ENCODE results near the gene CAMTA1.

CAMTA1 gene

DNA sequence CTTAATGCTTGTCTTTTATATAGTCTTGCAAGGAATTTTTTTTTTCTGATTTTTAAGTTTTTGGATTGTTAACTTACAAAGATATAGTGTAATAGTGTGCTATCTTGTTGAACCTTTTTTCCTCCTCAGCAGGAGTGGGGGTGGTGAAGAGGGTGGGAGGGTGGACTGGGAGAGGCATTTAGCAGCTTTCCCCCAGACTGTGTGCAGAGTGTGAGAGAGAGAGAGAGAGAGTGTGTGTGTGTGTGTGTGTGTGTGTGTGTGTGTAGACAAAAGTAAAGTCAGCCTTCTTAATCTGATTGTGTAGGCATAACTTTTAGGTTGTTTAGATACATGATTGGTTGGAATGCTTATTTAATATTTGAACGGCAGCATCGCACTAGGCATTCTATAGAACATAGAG lies 4.9 kb downstream of the CAMTA1 start:
- no peak for FAIRE-seq

DNA sequence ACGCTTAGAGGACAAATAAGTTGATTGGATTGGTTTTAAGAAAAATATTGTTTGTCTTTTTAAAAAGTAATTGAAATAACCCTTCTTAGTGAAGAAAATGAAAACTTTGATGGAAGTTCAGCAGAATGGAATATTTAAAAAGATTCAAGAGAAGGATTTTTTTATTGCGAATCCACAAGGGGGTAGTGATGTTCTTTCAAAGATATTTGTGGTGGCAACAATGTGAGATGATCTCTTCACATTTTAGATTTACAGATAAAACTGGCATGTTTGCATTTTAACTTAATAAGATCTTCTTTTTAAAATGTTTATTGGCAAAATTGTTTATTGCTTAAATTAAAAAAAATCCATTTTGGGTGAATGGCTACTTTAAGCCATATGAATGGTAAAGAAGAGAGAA lies 8.9 kb downstream of the CAMTA1 start:
- DNase-seq (ENCODE audit: insufficient read length, low spot score) (no peak), FAIRE-seq (no peak)
- TF ChIP-seq, protein P1, sequence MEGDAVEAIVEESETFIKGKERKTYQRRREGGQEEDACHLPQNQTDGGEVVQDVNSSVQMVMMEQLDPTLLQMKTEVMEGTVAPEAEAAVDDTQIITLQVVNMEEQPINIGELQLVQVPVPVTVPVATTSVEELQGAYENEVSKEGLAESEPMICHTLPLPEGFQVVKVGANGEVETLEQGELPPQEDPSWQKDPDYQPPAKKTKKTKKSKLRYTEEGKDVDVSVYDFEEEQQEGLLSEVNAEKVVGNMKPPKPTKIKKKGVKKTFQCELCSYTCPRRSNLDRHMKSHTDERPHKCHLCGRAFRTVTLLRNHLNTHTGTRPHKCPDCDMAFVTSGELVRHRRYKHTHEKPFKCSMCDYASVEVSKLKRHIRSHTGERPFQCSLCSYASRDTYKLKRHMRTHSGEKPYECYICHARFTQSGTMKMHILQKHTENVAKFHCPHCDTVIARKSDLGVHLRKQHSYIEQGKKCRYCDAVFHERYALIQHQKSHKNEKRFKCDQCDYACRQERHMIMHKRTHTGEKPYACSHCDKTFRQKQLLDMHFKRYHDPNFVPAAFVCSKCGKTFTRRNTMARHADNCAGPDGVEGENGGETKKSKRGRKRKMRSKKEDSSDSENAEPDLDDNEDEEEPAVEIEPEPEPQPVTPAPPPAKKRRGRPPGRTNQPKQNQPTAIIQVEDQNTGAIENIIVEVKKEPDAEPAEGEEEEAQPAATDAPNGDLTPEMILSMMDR (IDR thresholded peaks at IDR 0.05; ENCODE audit: insufficient read depth, missing control alignments): peak; percentile 68

More for the DNA sequence above, 4.9 kb downstream of the CAMTA1 start:
- no peak for DNase-seq (ENCODE audit: insufficient read length, low spot score)
- TF ChIP-seq, protein P1 (IDR thresholded peaks at IDR 0.05; ENCODE audit: insufficient read depth, missing control alignments): no peak

DNA sequence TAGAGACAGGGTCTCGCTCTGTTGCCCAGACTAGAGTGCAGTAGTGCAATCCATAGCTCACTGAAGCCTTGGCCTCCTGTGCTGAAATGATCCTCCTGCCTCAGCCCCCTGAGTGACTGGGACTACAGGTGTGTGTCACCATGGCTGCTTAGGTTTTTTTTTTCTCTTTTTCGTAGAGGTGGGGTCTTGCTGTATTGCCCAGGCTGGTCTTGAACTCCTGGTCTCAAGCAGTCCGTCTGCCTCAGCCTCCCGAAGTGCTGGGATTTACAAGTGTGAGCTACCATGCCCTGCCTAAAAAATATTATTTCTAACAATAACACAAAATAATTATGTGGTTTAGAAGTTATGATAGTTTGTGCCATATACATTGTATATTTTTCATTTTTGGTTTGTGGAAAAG lies 9.9 kb downstream of the CAMTA1 start:
- TF ChIP-seq, protein P1 (IDR thresholded peaks at IDR 0.05; ENCODE audit: insufficient read depth, missing control alignments): no peak
- no peak for FAIRE-seq
- no peak for DNase-seq (ENCODE audit: insufficient read length, low spot score)

DNA sequence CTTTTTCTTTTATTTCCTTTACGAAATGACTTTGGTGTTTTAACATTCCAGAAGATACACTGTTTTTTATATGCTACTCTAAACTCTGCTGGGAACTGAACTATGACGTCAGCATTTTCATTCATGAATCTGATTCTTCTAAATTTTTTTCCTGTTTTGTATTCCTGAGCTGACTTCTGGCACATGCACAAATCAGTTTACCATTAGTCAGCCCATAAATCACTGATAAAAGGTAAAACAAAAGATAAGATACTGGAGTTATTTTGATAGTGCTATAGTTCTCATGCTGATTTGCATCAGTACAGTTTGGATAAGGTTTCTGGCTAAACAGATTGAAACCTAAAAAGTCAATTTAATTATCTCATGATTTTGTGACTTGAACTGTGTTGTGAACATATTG lies 10.4 kb downstream of the CAMTA1 start:
- DNase-seq (ENCODE audit: insufficient read length, low spot score): no peak
- TF ChIP-seq, protein P1 (IDR thresholded peaks at IDR 0.05; ENCODE audit: insufficient read depth, missing control alignments): no peak
- FAIRE-seq: no peak

DNA sequence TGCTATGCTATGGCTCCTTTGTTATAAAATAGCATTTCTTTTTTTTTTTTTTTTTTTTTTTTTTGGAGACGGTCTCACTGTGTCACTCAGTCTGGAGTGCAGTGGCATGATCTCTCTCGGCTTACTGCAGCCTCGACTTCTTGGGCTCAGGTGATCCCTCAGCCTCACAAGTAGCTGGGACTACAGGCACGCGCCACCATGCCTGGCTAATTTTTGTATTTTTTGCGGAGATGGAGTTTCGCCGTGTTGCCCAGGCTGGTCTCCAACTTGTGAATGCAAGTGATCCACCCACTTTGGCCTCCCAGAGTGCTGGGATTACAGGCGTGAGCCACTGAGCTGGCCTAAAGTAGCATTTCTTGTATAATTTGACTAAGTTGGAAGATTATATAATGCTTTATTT lies 10.8 kb downstream of the CAMTA1 start:
- DNase-seq (ENCODE audit: insufficient read length, low spot score) (no peak), FAIRE-seq (no peak)
- TF ChIP-seq, protein P1 (IDR thresholded peaks at IDR 0.05; ENCODE audit: insufficient read depth, missing control alignments): no peak

DNA sequence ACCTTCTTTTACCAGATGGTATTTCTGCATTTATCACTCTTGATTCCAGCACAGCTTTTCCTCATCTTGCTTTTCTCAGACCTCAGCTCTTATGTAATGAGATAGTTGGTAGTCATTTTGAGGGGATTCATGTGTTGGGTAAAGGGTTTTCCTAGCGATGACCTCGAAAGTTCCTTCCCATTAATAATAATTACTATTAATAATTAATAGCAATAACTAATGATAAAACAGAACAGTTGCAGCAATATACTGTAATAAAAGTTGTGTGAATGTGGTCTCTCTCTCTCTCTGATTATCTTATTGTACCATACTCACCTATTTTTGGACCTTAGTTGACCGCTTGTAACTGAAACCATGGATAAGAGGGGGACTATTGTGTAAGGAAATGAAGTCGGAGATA lies 14.2 kb downstream of the CAMTA1 start:
- FAIRE-seq (no peak), DNase-seq (ENCODE audit: insufficient read length, low spot score) (no peak)
- TF ChIP-seq, protein P1 (IDR thresholded peaks at IDR 0.05; ENCODE audit: insufficient read depth, missing control alignments): no peak

DNA sequence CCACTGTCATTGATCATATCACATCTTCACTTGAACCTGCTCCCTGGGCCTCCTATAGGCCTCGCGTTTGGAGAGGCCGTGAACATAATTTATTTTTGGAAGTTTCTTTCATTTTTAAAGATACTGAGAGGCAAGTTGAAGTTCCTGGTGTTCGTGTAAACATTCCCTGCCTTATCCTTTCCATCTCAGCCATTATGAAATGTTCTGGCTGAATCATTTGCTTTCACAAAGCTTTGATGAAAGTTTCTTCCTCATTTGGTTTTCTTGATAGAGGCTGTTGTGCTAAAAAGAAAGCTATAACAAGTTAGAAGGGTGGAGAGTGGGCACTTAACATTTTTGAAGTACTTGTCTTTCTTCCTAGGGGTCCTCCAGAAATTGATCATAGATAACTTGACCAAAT lies 15.5 kb downstream of the CAMTA1 start:
- FAIRE-seq (no peak), DNase-seq (ENCODE audit: insufficient read length, low spot score) (no peak)
- TF ChIP-seq, protein P1 (IDR thresholded peaks at IDR 0.05; ENCODE audit: insufficient read depth, missing control alignments): no peak
